Stimulated activated CD8-positive, alpha-beta memory T cell treated with anti-CD3 and anti-CD28 coated beads, Interleukin-4, amount 100 ng/mL, for 4 hours (primary cell): ENCODE data around the gene MGST3.
"Not testable (repeated sequence)": the region's sequence is repeated elsewhere in the genome, so short reads cannot be mapped to it uniquely, and the experiment has no call there.

ENCODE experiments used
- DNase-seq, 2 donors: peaks; one replicate each; pipeline ENCODE4 v3.0.0-alpha.2; 2020; ENCODE audit warnings: low read depth in 2 of 2, low spot score in 1 of 2

Gene MGST3

DNA sequence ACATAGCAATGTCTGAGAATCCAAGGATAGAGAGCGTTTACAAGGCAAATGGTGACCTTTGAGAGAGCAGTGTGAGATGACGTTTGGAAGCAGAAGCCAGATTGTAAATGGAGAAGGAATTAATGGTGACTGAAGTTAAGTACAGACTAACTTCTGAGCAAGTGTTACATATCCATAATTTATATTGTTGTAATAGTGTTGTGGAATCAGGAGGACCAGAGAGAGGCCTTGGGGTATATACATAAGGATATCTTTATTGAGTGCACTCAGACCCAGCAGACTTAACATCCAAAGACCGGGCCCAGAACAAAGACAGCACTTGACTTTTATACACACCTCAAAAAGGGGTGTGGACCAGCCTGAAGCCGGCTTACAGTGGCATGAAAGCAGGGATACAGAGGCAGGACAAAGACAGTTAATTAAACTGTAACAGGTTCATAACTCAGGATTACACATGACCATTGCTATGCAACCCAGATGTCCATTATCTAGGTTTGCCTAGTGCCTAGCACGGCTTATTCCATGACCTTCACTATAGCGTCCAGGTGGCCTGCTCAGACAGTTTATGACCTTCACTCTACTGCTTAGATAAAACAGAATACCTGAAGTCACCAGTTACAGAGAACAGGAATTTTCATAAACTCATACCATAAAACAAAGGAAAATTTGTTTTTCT lies 2.7 kb upstream of the MGST3 start:
- no peak for DNase-seq

GRCh38 chr1:165629151-165629550 lies 1.9 kb upstream of the MGST3 start:
- DNase-seq: no peak

DNA sequence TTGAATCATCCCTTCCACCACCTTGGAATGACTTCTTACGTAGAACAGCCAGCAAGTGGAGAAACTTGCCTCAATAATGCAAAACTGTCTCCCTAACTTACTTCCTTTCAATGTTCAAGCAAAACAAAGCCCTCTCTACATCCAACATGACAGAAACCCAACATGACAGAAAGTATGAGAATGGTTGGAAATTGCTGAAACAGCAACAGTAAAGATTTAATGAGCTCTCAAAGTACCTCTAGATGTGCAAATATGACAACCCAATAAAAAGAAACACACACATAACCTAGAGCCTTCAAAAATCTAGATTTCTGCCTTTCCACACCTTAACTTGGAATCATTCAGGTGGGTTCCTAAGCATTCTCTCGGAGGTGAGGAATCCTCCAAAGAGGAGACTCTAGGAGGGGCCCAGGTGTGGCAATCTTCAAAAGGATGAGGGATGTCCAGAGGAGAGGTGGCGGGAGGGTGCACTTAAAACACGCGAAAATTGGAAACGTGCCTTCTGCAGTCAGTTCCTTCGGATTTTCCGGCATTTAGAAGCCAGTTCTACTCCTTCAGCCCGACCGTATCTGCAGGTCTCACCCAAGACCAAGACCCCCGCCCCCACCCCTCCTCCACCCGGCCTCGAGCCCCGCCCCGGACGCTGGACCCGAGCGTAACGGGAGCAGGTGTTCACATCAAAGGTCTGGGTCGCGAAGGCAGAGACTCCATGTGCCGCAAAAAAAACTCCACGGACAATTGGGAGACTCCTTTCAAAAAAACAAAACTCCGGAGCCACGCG lies 996 bp upstream of the MGST3 start:
- DNase-seq: no peak

- DNase-seq: peak in 1 of 2 donors; percentile 9
These were observed 513 bp downstream of the MGST3 start for GRCh38 chr1:165631342-165632151.

DNA sequence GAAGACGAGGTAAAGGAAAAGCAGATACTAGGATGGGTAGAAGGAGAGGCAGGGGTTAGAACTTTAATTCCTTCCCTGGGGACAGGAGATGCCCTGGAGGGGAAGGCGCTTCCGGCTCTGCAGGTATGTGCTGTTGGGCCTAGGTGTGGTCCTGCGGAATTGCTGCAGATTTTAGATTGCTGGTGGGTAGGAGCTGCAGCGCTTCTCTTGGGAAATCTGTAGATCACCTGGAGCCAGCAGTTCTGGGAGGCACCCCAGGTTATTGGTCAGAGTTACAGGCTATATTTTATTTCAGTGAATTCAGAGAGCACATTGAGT lies 1.1 kb downstream of the MGST3 start:
- no peak for DNase-seq

GRCh38 chr1:165632491-165632890 lies 1.5 kb downstream of the MGST3 start:
- DNase-seq: no peak

DNA sequence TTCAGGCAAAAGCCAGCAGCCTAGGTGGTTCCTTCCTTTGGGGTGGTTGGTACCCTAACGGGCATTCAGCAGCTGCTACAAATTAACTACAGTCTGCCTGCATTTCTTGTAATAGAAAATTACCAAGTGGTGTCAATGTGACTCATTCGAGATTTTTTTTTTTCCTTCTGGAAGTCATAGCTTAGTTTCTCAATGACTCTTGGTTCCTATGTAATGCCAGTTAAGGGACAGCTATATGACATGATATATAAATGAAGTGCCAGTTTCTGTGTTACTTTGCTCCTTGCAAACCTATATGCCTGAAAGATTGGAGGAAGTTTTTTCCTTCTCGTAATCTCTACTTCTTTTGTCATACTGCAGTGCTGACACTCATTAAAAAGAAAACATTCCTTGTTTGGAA lies 2.6 kb downstream of the MGST3 start:
- DNase-seq: no peak

DNA sequence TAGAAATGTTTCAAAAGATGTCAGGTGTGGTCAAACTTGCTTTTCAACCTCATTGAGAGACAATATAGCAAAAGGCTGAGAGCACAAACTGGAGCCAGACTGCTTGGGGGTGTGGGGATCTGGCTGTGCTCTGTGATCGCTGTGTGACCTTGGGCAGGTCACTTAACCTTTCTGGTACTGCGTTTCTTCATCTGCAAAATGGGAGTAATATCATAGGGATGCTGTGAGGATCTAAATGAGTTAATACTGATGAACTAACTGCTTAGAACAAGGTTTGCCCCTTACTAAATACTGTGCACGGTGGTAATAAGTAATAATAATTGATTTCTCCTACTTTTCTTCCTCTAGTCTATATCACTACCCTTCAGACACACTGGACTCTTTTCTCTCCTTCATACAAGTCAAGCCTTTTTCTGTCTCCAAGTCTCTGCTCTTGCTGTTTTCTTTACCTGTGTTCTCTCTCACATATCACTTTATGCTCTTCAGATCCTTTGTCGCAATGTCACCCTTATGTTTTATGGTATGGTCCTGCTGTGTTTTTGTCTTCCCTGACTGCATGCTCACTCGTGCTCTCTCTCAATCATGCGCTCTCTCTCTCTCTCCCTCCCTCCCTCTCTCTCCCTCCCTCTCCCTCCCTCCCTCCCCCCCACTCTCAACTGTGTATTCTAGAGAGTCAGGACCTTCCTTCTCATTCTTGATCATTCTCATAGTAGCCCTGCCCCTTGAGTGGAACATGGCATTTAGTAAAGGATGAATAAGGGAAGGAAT lies 3.3 kb downstream of the MGST3 start:
- DNase-seq: no peak

- no peak for DNase-seq
These were observed 4.3 kb downstream of the MGST3 start for GRCh38 chr1:165635329-165635728.

- no peak for DNase-seq
These were observed 4.8 kb downstream of the MGST3 start for GRCh38 chr1:165635823-165636222.

DNA sequence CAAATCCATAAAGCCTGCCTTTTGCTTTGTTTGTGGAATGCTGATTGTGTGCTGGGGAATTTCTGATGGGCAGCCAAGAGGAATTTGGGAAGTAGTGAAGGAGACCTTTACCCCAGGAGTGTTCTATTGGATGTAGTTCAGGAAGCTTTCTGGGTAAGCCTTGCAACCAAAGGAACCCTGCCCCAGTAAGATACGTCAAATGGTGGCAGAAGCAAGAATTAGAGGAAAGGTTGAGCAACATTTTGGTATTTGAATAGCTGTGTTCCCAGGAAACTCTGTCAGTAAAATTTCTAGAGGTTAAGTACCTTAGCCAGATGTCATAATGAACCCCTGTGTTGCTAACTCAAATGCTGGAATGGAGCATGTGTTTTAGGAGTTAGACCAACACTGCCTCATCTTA lies 6.4 kb downstream of the MGST3 start:
- no peak for DNase-seq

- not testable (repeated sequence) for DNase-seq
These were observed 7.2 kb downstream of the MGST3 start for GRCh38 chr1:165638211-165638610.

GRCh38 chr1:165639821-165640623 lies 9.0 kb downstream of the MGST3 start:
- DNase-seq: no peak

- DNase-seq: no peak
These were observed 10.4 kb downstream of the MGST3 start for GRCh38 chr1:165641231-165641987.

- no peak for DNase-seq
These were observed 13.2 kb downstream of the MGST3 start for GRCh38 chr1:165644064-165644735.

DNA sequence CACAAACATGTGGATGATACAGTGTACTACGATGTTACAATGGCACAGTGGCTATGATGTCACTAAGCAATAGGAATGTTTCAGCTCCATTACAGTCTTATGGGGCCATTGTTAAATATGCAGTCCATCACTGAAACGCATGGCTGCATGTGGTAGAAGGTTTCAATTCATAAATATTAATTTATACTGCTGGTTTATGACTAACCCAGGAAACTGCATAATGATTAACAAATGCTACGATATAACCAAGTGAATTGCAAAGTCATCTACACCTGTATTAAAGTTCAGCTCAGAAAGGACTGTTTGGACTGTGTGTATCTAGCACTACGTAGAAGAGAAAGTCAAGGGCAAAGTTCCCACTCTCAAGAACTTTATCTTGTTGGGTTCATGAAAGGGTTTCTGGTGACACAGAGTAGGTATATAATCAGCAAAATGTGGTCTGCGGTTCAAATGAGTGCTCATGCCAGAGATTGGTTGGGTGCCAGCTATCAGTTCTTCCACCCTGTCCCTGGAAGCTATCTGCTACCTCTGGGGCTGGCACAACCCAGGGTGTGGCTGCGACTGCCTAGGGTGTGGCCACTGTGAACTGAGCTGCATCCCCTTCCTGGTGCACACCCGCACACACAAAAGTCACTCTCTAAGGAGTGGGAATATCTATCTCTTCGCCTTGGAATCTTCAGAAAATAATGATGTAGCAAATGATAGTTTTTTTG lies 14.8 kb downstream of the MGST3 start:
- DNase-seq: no peak

GRCh38 chr1:165647517-165647916 lies 16.5 kb downstream of the MGST3 start:
- no peak for DNase-seq

DNA sequence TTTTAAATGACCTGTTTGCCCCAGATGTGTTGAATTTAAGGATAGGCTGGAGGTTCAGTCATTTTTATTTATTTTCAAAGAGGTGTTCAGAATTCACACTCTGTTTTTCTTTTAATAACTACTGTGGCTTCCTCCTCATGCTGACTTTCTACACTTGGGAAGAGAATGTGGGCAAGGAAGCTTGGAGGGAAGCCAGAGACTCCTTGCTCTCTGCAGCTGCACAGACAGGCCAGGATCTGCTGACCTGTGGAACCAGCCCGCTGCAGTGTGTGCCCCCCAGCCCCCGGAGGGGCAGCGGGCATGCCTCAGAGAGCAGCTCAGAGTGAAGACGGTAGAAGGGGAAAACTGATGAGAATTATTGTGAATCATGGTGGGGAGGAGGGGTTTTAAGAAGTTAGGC lies 16.9 kb downstream of the MGST3 start:
- DNase-seq: no peak
